ENCODE results near the gene SMOC1. TPM values are rescaled to one million over a fixed set of nuclear protein-coding genes. Genes with fewer than 3 reads are reported as not detected.

The SMOC1 gene
- total RNA-seq, 1 experiment from 2014 or later: 22.9 TPM

DNA sequence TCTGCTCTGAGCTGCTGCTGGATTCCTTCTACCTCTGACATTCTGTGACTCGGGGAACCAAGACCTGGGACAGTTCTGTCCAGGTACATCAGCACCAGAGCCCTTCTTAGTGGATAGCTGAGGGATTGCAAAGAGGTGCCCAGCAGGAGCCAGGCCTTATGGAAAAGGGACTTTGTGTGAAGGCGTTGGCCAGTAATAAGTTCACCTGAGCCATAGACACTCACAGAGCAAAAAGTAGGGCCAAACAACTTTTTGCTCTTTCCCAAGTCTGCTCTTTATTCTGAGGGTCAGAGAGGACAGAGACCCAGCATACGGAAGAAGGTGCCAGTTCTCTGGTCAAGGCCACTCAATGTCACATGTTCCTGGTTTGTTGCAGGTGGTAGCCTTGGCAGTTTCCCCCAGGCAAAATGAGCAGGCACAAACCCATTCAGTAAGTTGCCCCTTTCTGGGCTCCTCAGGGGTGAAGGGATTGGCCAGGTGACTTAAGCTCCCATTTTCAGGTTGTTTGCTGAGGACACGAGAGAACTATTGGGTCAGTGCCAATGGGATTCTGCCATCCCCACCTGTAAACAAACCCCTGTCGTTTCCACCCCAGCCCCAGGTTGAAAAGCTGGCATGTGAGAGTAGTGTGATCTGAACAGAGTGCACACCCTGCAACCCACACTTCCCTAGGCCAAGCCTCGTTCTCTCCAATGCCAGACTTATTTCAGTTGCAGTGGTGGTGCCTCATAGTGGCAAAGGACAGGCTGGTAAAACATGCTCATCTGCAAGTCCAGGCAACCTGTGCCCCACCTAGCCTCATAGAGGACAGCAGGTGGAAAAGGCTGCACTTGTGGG is 150.3 kb downstream of the SMOC1 start:
- BruUV-seq (replicated peaks): no TSS peak
- Mint-ChIP-seq H3K4me1 (ENCODE audit: insufficient read depth, unreplicated experiment) (peaks cover 8% of the 10 kb centered on the region), H3K36me3 (ENCODE audit: insufficient read depth, unreplicated experiment) (peaks cover 6% of the 10 kb centered on the region), H3K9me3 (ENCODE audit: unreplicated experiment) (no peaks in the 10 kb centered on the region), H3K4me3 (ENCODE audit: unreplicated experiment) (no peak overlapping the region), H3K27me3 (ENCODE audit: insufficient read depth, unreplicated experiment) (no peaks in the 10 kb centered on the region), H3K27ac (ENCODE audit: low read depth, unreplicated experiment) (no peak overlapping the region)
- DNase-seq (ENCODE audit: unreplicated experiment): no peak
- POLR2A ChIA-PET: interaction anchor here (1.0 kb wide), 1 partner anchor 18 kb away, joined by 4 read pairs; no protein-coding TSS in a partner anchor
- intact Hi-C loops (cut with micrococcal nuclease): loop anchor here (5.0 kb wide), 2 partner anchors 43 to 442 kb away; no protein-coding TSS in a partner anchor
- CTCF ChIA-PET: interaction anchor here (0.5 to 3.3 kb wide), 15 partner anchors 11 to 1013 kb away, joined by 3 to 77 read pairs (median 10); partner anchors contain the start of gene SMOC1
- TF ChIP-seq, protein P1, sequence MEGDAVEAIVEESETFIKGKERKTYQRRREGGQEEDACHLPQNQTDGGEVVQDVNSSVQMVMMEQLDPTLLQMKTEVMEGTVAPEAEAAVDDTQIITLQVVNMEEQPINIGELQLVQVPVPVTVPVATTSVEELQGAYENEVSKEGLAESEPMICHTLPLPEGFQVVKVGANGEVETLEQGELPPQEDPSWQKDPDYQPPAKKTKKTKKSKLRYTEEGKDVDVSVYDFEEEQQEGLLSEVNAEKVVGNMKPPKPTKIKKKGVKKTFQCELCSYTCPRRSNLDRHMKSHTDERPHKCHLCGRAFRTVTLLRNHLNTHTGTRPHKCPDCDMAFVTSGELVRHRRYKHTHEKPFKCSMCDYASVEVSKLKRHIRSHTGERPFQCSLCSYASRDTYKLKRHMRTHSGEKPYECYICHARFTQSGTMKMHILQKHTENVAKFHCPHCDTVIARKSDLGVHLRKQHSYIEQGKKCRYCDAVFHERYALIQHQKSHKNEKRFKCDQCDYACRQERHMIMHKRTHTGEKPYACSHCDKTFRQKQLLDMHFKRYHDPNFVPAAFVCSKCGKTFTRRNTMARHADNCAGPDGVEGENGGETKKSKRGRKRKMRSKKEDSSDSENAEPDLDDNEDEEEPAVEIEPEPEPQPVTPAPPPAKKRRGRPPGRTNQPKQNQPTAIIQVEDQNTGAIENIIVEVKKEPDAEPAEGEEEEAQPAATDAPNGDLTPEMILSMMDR (IDR thresholded peaks at IDR 0.05; ENCODE audit: unreplicated experiment): no peak

GRCh38 chr14:70032016-70032415 is 152.8 kb downstream of the SMOC1 start:
- H3K4me1 Mint-ChIP-seq (ENCODE audit: insufficient read depth, unreplicated experiment): peaks cover 8% of the 10 kb centered on the region
- no peak overlapping the region for H3K4me3 Mint-ChIP-seq (ENCODE audit: unreplicated experiment)
- H3K27me3 Mint-ChIP-seq (ENCODE audit: insufficient read depth, unreplicated experiment): no peaks in the 10 kb centered on the region
- TF ChIP-seq, protein P1 (IDR thresholded peaks at IDR 0.05; ENCODE audit: unreplicated experiment): no peak
- peaks cover 6% of the 10 kb centered on the region for H3K36me3 Mint-ChIP-seq (ENCODE audit: insufficient read depth, unreplicated experiment)
- H3K27ac Mint-ChIP-seq (ENCODE audit: low read depth, unreplicated experiment): no peak overlapping the region
- intact Hi-C loops (cut with micrococcal nuclease): no loop called here
- no peak for DNase-seq (ENCODE audit: unreplicated experiment)
- ChIA-PET CTCF (interaction anchor here (1.1 to 1.5 kb wide), 3 partner anchors 13 to 214 kb away, joined by 3 to 10 read pairs (median 4); no protein-coding TSS in a partner anchor), POLR2A (interaction anchor here (1.3 kb wide), 1 partner anchor 214 kb away, joined by 4 read pairs; no protein-coding TSS in a partner anchor)
- no TSS peak for BruUV-seq (replicated peaks)
- H3K9me3 Mint-ChIP-seq (ENCODE audit: unreplicated experiment): no peaks in the 10 kb centered on the region

DNA sequence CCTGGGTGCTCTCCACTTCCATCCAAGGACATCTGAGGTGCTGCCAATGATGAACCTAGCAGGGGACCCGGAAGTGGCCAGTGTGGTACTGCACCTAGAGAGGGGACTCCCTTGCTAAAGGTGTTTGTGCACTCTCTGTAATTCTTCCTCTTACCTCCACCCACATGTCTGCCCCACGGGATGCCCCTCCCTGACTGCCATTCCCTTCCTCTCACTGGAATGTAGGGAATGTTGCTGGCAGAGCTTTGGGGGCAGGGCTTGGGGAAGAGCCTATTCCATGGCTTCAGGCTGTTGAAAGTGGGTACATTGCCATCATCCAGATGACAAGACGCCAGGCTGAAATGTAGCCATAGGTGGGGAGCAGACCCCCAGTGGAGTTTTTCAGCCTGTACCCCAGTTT is 153.2 kb downstream of the SMOC1 start:
- Mint-ChIP-seq H3K4me3 (ENCODE audit: unreplicated experiment) (no peak overlapping the region), H3K27me3 (ENCODE audit: insufficient read depth, unreplicated experiment) (no peaks in the 10 kb centered on the region), H3K27ac (ENCODE audit: low read depth, unreplicated experiment) (no peak overlapping the region), H3K36me3 (ENCODE audit: insufficient read depth, unreplicated experiment) (peaks cover 6% of the 10 kb centered on the region), H3K9me3 (ENCODE audit: unreplicated experiment) (no peaks in the 10 kb centered on the region), H3K4me1 (ENCODE audit: insufficient read depth, unreplicated experiment) (peaks cover 8% of the 10 kb centered on the region)
- TF ChIP-seq, protein P1 (IDR thresholded peaks at IDR 0.05; ENCODE audit: unreplicated experiment): no peak
- CTCF ChIA-PET: interaction anchor here (0.9 to 1.5 kb wide), 4 partner anchors 12 to 214 kb away, joined by 3 to 10 read pairs (median 4); no protein-coding TSS in a partner anchor
- POLR2A ChIA-PET: interaction anchor here (1.3 kb wide), 1 partner anchor 214 kb away, joined by 4 read pairs; no protein-coding TSS in a partner anchor
- intact Hi-C loops (cut with micrococcal nuclease): no loop called here
- BruUV-seq (replicated peaks): no TSS peak
- no peak for DNase-seq (ENCODE audit: unreplicated experiment)

DNA sequence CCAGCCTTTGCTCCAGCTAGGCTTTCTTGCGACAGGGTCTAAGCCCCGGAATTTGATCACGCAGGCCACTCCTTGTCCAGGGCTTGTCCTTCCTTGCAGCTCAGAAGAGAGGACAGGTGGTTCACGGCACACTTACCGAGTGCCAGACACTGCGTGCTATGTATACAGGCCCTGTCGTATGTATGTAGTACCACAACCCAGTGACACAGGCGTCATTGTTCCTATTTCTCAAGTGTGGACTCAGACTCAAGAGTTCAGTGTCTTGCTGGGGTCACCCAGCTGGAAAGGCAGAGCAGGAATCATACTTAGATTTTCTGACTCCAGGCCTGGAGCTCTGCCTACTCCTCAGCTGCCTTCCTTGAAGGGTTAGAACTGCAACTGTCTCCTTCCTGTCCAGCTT is 153.9 kb downstream of the SMOC1 start:
- ChIA-PET POLR2A (interaction anchor here (0.6 to 1.3 kb wide), 2 partner anchors 215 to 1119 kb away, joined by 3 to 4 read pairs; no protein-coding TSS in a partner anchor), CTCF (interaction anchor here (0.9 to 2.5 kb wide), 2 partner anchors 41 to 214 kb away, joined by 3 to 9 read pairs; no protein-coding TSS in a partner anchor)
- no peak for DNase-seq (ENCODE audit: unreplicated experiment)
- Mint-ChIP-seq H3K36me3 (ENCODE audit: insufficient read depth, unreplicated experiment) (peaks cover 6% of the 10 kb centered on the region), H3K9me3 (ENCODE audit: unreplicated experiment) (no peaks in the 10 kb centered on the region), H3K4me3 (ENCODE audit: unreplicated experiment) (no peak overlapping the region), H3K27ac (ENCODE audit: low read depth, unreplicated experiment) (no peak overlapping the region), H3K27me3 (ENCODE audit: insufficient read depth, unreplicated experiment) (no peaks in the 10 kb centered on the region), H3K4me1 (ENCODE audit: insufficient read depth, unreplicated experiment) (peaks cover 8% of the 10 kb centered on the region)
- TF ChIP-seq, protein P1 (IDR thresholded peaks at IDR 0.05; ENCODE audit: unreplicated experiment): no peak
- intact Hi-C loops (cut with micrococcal nuclease): no loop called here
- BruUV-seq (replicated peaks): no TSS peak
